ENCODE data around the gene FZR1. TPM values are rescaled to one million over a fixed set of nuclear protein-coding genes. Genes with fewer than 3 reads are reported as not detected.
A peak's percentile ranks its signal among the peaks of the same experiment; 100 is the strongest.

FZR1 gene
- total and polyA plus RNA-seq, 3 donors from 2014 or later = 91.2 to 123 (median 95.1) TPM

DNA sequence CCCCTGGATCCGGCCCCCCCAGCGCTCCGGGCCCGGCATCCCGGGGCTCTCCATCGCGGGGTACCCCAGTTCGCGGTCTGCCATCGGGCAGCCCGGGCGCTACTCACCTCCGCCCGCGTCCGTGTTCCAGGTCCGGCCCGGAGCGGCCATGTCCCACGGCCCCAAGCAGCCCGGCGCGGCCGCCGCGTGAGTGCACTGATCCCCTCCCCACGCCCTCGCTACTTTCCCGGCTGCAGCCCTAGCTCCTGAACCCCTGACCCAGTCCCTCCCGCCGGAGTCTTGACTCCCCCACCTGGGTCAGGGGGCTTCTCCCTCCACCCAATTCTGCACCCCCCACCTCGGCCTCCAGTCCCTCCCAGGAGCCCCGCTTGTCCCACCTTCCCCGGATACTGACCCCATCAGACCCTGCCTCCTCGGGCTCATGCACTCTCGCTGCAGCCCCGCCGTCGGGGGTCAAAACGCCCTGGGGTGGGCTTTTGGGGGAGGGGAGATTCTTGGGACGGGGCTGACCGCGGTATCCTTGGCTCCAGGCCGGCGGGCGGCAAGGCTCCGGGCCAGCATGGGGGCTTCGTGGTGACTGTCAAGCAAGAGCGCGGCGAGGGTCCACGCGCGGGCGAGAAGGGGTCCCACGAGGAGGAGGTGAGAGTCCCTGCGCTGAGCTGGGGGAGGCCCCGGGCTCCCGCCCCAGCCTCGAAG, 67.2 kb downstream of the FZR1 start:
- WGBS, 2 donors = 1% methylated on average over 19 to 52 of the region's 60 CpGs
- TF ChIP-seq, protein P1, sequence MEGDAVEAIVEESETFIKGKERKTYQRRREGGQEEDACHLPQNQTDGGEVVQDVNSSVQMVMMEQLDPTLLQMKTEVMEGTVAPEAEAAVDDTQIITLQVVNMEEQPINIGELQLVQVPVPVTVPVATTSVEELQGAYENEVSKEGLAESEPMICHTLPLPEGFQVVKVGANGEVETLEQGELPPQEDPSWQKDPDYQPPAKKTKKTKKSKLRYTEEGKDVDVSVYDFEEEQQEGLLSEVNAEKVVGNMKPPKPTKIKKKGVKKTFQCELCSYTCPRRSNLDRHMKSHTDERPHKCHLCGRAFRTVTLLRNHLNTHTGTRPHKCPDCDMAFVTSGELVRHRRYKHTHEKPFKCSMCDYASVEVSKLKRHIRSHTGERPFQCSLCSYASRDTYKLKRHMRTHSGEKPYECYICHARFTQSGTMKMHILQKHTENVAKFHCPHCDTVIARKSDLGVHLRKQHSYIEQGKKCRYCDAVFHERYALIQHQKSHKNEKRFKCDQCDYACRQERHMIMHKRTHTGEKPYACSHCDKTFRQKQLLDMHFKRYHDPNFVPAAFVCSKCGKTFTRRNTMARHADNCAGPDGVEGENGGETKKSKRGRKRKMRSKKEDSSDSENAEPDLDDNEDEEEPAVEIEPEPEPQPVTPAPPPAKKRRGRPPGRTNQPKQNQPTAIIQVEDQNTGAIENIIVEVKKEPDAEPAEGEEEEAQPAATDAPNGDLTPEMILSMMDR (IDR thresholded peaks at IDR 0.05) = no peak
- no peak for TF ChIP-seq POLR2A (IDR thresholded peaks at IDR 0.05)
- Histone ChIP-seq H3K27ac (peak overlapping the region; percentile 20 to 81), H3K9me3 (no peaks in the 10 kb centered on the region), H3K4me1 (peaks cover 9% of the 10 kb centered on the region), H3K36me3 (ENCODE audit: low read depth, missing control alignments) (no peaks in the 10 kb centered on the region), H3K27me3 (no peaks in the 10 kb centered on the region), H3K4me3 (peak overlapping the region; percentile 83 to 89)
- intact Hi-C loops (cut with DNase I; ENCODE audit: low total_unique reads) = no loop called here
- no peak for DNase-seq

- peaks cover 9% of the 10 kb centered on the region for H3K4me1 ChIP-seq
- H3K9me3 ChIP-seq = no peaks in the 10 kb centered on the region
- H3K27me3 ChIP-seq = no peaks in the 10 kb centered on the region
- WGBS, 2 donors = 36 to 46% methylated on average over 42 to 55 of the region's 55 CpGs
- H3K27ac ChIP-seq = peak overlapping the region in 1 of 2 donors; percentile 81
- no peaks in the 10 kb centered on the region for H3K36me3 ChIP-seq (ENCODE audit: low read depth, missing control alignments)
- no peak for TF ChIP-seq POLR2A (IDR thresholded peaks at IDR 0.05)
- TF ChIP-seq, protein P1 (IDR thresholded peaks at IDR 0.05) = no peak
- peak overlapping the region; percentile 83 to 89 for H3K4me3 ChIP-seq
- intact Hi-C loops (cut with DNase I; ENCODE audit: low total_unique reads) = no loop called here
- peak; percentile 97 for DNase-seq
These were observed 67.9 kb downstream of the FZR1 start for GRCh38 chr19:3573858-3574637.

GRCh38 chr19:3575260-3575741, 69.2 kb downstream of the FZR1 start:
- 54 to 72% methylated on average over 19 of the region's 19 CpGs for WGBS, 2 donors
- intact Hi-C loops (cut with DNase I; ENCODE audit: low total_unique reads) = no loop called here
- no peak overlapping the region for H3K27ac ChIP-seq

GRCh38 chr19:3575949-3576673, 70.0 kb downstream of the FZR1 start:
- intact Hi-C loops (cut with DNase I; ENCODE audit: low total_unique reads) = no loop called here
- H3K36me3 ChIP-seq (ENCODE audit: low read depth, missing control alignments) = no peaks in the 10 kb centered on the region
- no peak overlapping the region for H3K27ac ChIP-seq
- no peaks in the 10 kb centered on the region for H3K27me3 ChIP-seq
- WGBS, 2 donors = 54 to 75% methylated on average over 18 to 29 of the region's 29 CpGs
- no peaks in the 10 kb centered on the region for H3K9me3 ChIP-seq
- H3K4me1 ChIP-seq = peaks cover 9% of the 10 kb centered on the region
- no peak for TF ChIP-seq POLR2A (IDR thresholded peaks at IDR 0.05)
- TF ChIP-seq, protein P1 (IDR thresholded peaks at IDR 0.05) = no peak
- no peak for DNase-seq
- peak overlapping the region in 1 of 2 donors; percentile 38 for H3K4me3 ChIP-seq

More at GRCh38 chr19:3575260-3575741, 69.2 kb downstream of the FZR1 start:
- DNase-seq = peak; percentile 49
- Histone ChIP-seq H3K4me1 (peaks cover 9% of the 10 kb centered on the region), H3K4me3 (no peak overlapping the region), H3K27me3 (no peaks in the 10 kb centered on the region), H3K9me3 (no peaks in the 10 kb centered on the region), H3K36me3 (ENCODE audit: low read depth, missing control alignments) (no peaks in the 10 kb centered on the region)
- TF ChIP-seq POLR2A (IDR thresholded peaks at IDR 0.05) = no peak
- TF ChIP-seq, protein P1 (IDR thresholded peaks at IDR 0.05) = no peak

Measured in testis (tissue), 3 donors.